Neural progenitor cell (in vitro differentiated cells): ENCODE measurements around the gene SLC36A2.
"Not testable (repeated sequence)": the region's sequence is repeated elsewhere in the genome, so short reads cannot be mapped to it uniquely, and the experiment has no call there.

ENCODE experiments used
- EZH2 ChIP-seq: fragments of 200-600 bp; sonication (generic); IDR thresholded peaks from 2 replicates; pipeline ENCODE4 v1.6.1; 2017; ENCODE audit warnings: antibody characterized with exemption, mild to moderate bottlenecking, moderate library complexity
- TF ChIP-seq, protein P1 (sequence below): fragments of 200-600 bp; sonication (generic); IDR thresholded peaks from 2 replicates; pipeline ENCODE4 v1.5.1; 2017; ENCODE audit warnings: antibody characterized with exemption, mild to moderate bottlenecking

DNA sequence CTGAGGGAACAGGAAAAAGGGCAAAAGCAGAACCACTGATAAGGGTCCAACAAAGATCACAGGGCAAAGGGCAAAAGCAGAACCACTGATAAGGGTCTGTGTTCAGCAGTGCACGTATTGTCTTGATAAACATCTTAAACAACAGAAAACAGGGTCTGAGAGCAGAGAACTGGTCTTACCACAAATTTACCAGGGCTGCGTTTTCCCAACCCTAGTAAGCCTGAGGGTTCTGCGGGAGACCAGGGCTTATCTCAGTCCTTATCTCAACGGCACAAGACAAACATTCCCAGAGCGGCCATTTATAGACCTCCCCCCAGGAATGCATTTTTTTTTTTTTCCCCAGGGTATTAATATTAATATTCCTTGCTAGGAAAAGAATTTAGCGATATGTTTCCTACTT, 19.7 kb upstream of the SLC36A2 start:
- TF ChIP-seq, protein P1, sequence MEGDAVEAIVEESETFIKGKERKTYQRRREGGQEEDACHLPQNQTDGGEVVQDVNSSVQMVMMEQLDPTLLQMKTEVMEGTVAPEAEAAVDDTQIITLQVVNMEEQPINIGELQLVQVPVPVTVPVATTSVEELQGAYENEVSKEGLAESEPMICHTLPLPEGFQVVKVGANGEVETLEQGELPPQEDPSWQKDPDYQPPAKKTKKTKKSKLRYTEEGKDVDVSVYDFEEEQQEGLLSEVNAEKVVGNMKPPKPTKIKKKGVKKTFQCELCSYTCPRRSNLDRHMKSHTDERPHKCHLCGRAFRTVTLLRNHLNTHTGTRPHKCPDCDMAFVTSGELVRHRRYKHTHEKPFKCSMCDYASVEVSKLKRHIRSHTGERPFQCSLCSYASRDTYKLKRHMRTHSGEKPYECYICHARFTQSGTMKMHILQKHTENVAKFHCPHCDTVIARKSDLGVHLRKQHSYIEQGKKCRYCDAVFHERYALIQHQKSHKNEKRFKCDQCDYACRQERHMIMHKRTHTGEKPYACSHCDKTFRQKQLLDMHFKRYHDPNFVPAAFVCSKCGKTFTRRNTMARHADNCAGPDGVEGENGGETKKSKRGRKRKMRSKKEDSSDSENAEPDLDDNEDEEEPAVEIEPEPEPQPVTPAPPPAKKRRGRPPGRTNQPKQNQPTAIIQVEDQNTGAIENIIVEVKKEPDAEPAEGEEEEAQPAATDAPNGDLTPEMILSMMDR = not testable (repeated sequence)
- not testable (repeated sequence) for TF ChIP-seq EZH2
